ENCODE results near the gene REPS1.

GRCh38 chr6:138926579-138926978 lies 61.5 kb downstream of the REPS1 start:
- TF ChIP-seq CTCF (IDR thresholded peaks at IDR 0.05): no peak
- no peak for TF ChIP-seq POLR2AphosphoS5 (IDR thresholded peaks at IDR 0.05)

Data from transverse colon (tissue), 4 donors.